Breast epithelium (tissue), 4 donors: Measurements from ENCODE around the gene PRODH2. TPM values are rescaled to one million over a fixed set of nuclear protein-coding genes. Genes with fewer than 3 reads are reported as not detected.

Source experiments
- DNase-seq, 2 donors: peaks; one replicate each; pipeline ENCODE4 v3.0.0-alpha.2; 2019; ENCODE audit warnings: low spot score in 2 of 2
- H3K27ac ChIP-seq, 2 donors: fragments of 200-600 bp; sonication (generic) in 1 of 2; one replicate each; pipeline ENCODE4 v1.5.1; 2016 to 2019; ENCODE audit warnings: mild to moderate bottlenecking in 1 of 2
- H3K27me3 ChIP-seq, 2 donors: fragments of 200-600 bp; sonication (generic) in 1 of 2; one replicate each; pipeline versions ENCODE4 v1.5.1 to v1.6.0; 2017 to 2019; ENCODE audit warnings: control low read depth in 1 of 2, mild to moderate bottlenecking in 1 of 2
- H3K36me3 ChIP-seq: fragments of 200-600 bp; one replicate; pipeline ENCODE4 v1.5.1; 2019
- H3K4me1 ChIP-seq, 2 donors: fragments of 200-600 bp; sonication (generic); one replicate each; pipeline ENCODE4 v1.5.1; 2016 to 2019; ENCODE audit warnings: control low read depth in 1 of 2
- H3K4me3 ChIP-seq, 3 donors: fragments of 200-600 bp; sonication (generic); 1 replicate in 2 of 3; 2 replicates in 1 of 3; pipeline ENCODE4 v1.5.1; 2016 to 2019; ENCODE audit warnings: mild to moderate bottlenecking in 3 of 3, moderate library complexity in 2 of 3
- H3K9me3 ChIP-seq, 2 donors: fragments of 200-600 bp; sonication (generic) in 1 of 2; one replicate each; pipeline ENCODE4 v1.5.1; 2016 to 2019; ENCODE audit warnings: control low read depth in 1 of 2
- CTCF ChIP-seq, 3 donors: fragments of 450-650 bp; IDR thresholded peaks; one replicate each; pipeline ENCODE4 v1.5.1; 2016 to 2017; ENCODE audit warnings: antibody characterized with exemption in 3 of 3, mild to moderate bottlenecking in 3 of 3, moderate library complexity in 3 of 3
- POLR2A ChIP-seq: fragments of 450-650 bp; IDR thresholded peaks from one replicate; pipeline ENCODE4 v1.6.1; 2016; ENCODE audit warnings: antibody characterized with exemption, mild to moderate bottlenecking, moderate library complexity
- POLR2AphosphoS5 ChIP-seq, 3 donors: sonication (generic); formaldehyde crosslinking; IDR thresholded peaks; one replicate each; pipeline ENCODE4 v1.6.1; 2017; ENCODE audit warnings: antibody characterized with exemption in 3 of 3
- intact Hi-C: fragments of 100-400 bp; cut with DNase I; formaldehyde crosslinking; loops from one replicate; pipeline ENCODE4 v1.15.1; 2023; ENCODE audit warnings: low total_unique reads
- total RNA-seq, 3 donors: library from RNA; depleted of rRNA; stranded (reverse); fragments of >200 nt; gene quantifications; one replicate each; pipeline ENCODE4 v1.1.0, GENCODE V29; 2016

Gene PRODH2
- total RNA-seq, 3 donors from 2014 or later = not detected

DNA sequence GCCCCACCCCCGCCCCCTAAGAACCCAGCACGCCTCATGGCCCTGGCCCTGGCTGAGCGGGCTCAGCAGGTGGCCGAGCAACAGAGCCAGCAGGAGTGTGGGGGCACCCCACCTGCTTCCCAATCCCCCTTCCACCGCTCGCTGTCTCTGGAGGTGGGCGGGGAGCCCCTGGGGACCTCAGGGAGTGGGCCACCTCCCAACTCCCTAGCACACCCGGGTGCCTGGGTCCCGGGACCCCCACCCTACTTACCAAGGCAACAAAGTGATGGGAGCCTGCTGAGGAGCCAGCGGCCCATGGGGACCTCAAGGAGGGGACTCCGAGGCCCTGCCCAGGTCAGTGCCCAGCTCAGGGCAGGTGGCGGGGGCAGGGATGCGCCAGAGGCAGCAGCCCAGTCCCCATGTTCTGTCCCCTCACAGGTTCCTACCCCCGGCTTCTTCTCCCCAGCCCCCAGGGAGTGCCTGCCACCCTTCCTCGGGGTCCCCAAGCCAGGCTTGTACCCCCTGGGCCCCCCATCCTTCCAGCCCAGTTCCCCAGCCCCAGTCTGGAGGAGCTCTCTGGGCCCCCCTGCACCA lies 25.3 kb downstream of the PRODH2 start:
- Histone ChIP-seq H3K4me1 (no peaks in the 10 kb centered on the region), H3K27ac (no peak overlapping the region), H3K9me3 (no peaks in the 10 kb centered on the region), H3K4me3 (no peak overlapping the region), H3K27me3 (no peaks in the 10 kb centered on the region), H3K36me3 (no peaks in the 10 kb centered on the region)
- no peak for DNase-seq
- intact Hi-C loops = no loop called here
- TF ChIP-seq POLR2AphosphoS5 (IDR thresholded peaks at IDR 0.05) (no peak), POLR2A (no peak), CTCF (IDR thresholded peaks at IDR 0.05) (no peak)

DNA sequence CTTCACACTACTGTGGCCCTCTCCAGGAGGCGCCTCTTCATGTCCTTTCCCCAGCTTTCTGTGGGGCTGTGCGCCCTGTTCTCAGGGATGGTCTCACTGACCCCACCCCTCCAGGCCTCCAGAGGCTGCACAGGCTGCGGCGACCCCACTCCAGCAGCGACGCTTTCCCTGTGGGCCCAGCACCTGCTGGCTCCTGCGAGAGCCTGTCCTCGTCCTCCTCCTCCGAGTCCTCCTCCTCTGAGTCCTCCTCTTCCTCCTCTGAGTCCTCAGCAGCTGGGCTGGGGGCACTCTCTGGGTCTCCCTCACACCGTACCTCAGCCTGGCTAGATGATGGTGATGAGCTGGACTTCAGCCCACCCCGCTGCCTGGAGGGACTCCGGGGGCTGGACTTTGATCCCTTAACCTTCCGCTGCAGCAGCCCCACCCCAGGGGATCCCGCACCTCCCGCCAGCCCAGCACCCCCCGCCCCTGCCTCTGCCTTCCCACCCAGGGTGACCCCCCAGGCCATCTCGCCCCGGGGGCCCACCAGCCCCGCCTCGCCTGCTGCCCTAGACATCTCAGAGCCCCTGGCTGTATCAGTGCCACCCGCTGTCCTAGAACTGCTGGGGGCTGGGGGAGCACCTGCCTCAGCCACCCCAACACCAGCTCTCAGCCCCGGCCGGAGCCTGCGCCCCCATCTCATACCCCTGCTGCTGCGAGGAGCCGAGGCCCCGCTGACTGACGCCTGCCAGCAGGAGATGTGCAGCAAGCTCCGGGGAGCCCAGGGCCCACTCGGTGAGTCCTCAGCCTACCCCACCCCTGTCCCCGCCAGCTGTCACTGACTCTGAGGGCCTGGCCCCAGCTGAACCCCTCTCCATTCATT lies 26.1 kb downstream of the PRODH2 start:
- H3K4me1 ChIP-seq = no peaks in the 10 kb centered on the region
- no peaks in the 10 kb centered on the region for H3K9me3 ChIP-seq
- TF ChIP-seq POLR2AphosphoS5 (IDR thresholded peaks at IDR 0.05) = no peak
- no peak for TF ChIP-seq POLR2A
- TF ChIP-seq CTCF (IDR thresholded peaks at IDR 0.05) = no peak
- no peak overlapping the region for H3K27ac ChIP-seq
- intact Hi-C loops = no loop called here
- H3K27me3 ChIP-seq = no peaks in the 10 kb centered on the region
- H3K4me3 ChIP-seq = no peak overlapping the region
- DNase-seq = no peak
- H3K36me3 ChIP-seq = no peaks in the 10 kb centered on the region

GRCh38 chr19:35785339-35785627 lies 27.4 kb downstream of the PRODH2 start:
- no peaks in the 10 kb centered on the region for H3K36me3 ChIP-seq
- intact Hi-C loops = no loop called here

GRCh38 chr19:35784503-35785338 lies 27.9 kb downstream of the PRODH2 start:
- H3K4me3 ChIP-seq = no peak overlapping the region
- intact Hi-C loops = no loop called here
- TF ChIP-seq CTCF (IDR thresholded peaks at IDR 0.05) = no peak
- no peak for TF ChIP-seq POLR2A
- TF ChIP-seq POLR2AphosphoS5 (IDR thresholded peaks at IDR 0.05) = no peak
- no peaks in the 10 kb centered on the region for H3K4me1 ChIP-seq
- no peak for DNase-seq
- no peaks in the 10 kb centered on the region for H3K36me3 ChIP-seq
- H3K9me3 ChIP-seq = no peaks in the 10 kb centered on the region
- no peaks in the 10 kb centered on the region for H3K27me3 ChIP-seq
- no peak overlapping the region for H3K27ac ChIP-seq

More at GRCh38 chr19:35785339-35785627, 27.4 kb downstream of the PRODH2 start:
- Histone ChIP-seq H3K4me1 (no peaks in the 10 kb centered on the region), H3K4me3 (no peak overlapping the region), H3K9me3 (no peaks in the 10 kb centered on the region), H3K27me3 (no peaks in the 10 kb centered on the region), H3K27ac (no peak overlapping the region)
- TF ChIP-seq CTCF (IDR thresholded peaks at IDR 0.05) (no peak), POLR2A (no peak), POLR2AphosphoS5 (IDR thresholded peaks at IDR 0.05) (no peak)
- no peak for DNase-seq
